Stimulated activated CD4-positive, alpha-beta T cell treated with anti-CD3 and anti-CD28 coated beads, Interleukin-1b, Interleukin-23, amount 100 ng/mL, for 48 hours (primary cell): ENCODE data around the gene PHLPP2.
"Not testable (repeated sequence)": the region's sequence is repeated elsewhere in the genome, so short reads cannot be mapped to it uniquely, and the experiment has no call there.

Experiments used
- DNase-seq: peaks from one replicate; pipeline ENCODE4 v3.0.0-alpha.2; 2020

PHLPP2 gene

GRCh38 chr16:71610936-71611871 is 113.3 kb downstream of the PHLPP2 start:
- DNase-seq: peak; percentile 78

GRCh38 chr16:71610447-71610846 is 114.1 kb downstream of the PHLPP2 start:
- DNase-seq: no peak

- no peak for DNase-seq
Observed at GRCh38 chr16:71609066-71609465, 115.4 kb downstream of the PHLPP2 start.

GRCh38 chr16:71600822-71601221 is 123.7 kb downstream of the PHLPP2 start:
- DNase-seq: no peak

GRCh38 chr16:71598426-71598825 is 126.1 kb downstream of the PHLPP2 start:
- DNase-seq: not testable (repeated sequence)

- not testable (repeated sequence) for DNase-seq
Observed at GRCh38 chr16:71595340-71595826, 129.1 kb downstream of the PHLPP2 start.
